ENCODE measurements around the gene ELFN2.
"Not testable (repeated sequence)": the region's sequence is repeated elsewhere in the genome, so short reads cannot be mapped to it uniquely, and the experiment has no call there.

Gene ELFN2

DNA sequence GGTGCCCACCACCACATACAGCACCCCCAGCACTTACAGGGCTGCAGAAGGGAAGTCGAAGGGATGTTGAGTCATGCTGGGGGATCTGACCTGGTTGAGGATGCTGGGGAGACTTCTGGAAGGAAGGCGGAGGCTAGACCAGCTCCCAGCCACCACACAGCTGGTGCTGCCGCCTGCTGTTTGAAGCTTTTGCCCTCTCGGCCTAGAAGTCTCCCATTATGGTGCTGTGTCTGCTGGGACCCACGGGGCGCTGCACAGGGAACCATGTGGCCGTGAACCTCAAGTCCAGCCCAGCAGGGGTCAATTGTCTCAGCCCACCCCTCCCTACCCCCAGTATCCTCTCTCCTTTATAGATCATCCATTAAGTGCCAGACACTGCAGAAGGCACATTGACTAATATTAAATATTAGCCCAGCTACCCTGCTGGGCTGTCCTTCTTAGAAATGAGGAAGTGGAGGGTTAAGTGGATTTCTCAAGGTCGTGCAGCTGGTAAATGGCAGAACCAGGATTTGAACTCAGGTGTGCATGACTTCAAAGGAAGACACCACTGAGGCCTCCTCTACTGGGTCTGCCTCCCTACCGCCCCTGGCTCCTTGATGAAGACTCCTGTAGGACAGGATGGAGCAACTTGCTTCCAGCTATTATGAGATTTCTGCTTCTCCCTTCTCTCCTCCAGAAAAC lies 95.3 kb downstream of the ELFN2 start:
- peak in 1 of 2 donors; percentile 23 for DNase-seq

DNA sequence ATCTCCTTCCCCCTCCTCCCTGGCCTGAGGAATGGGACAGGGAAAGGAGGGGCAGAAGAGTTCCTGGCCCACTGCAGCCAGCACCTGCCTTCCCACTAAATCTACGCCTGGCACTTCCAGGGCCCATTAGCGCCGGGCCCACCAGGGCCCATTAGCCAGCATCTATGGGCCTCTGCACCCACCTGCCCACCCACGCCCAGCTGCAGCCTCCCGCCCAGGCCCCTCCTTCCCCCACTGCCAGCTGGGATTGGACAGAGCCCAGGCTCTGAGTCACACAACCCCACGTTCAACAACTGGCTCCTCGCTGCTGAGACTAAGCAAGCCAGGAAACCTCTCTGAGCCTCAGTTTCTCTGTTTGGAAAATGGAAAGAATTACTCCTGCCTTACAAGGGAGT lies 96.2 kb downstream of the ELFN2 start:
- DNase-seq = no peak

DNA sequence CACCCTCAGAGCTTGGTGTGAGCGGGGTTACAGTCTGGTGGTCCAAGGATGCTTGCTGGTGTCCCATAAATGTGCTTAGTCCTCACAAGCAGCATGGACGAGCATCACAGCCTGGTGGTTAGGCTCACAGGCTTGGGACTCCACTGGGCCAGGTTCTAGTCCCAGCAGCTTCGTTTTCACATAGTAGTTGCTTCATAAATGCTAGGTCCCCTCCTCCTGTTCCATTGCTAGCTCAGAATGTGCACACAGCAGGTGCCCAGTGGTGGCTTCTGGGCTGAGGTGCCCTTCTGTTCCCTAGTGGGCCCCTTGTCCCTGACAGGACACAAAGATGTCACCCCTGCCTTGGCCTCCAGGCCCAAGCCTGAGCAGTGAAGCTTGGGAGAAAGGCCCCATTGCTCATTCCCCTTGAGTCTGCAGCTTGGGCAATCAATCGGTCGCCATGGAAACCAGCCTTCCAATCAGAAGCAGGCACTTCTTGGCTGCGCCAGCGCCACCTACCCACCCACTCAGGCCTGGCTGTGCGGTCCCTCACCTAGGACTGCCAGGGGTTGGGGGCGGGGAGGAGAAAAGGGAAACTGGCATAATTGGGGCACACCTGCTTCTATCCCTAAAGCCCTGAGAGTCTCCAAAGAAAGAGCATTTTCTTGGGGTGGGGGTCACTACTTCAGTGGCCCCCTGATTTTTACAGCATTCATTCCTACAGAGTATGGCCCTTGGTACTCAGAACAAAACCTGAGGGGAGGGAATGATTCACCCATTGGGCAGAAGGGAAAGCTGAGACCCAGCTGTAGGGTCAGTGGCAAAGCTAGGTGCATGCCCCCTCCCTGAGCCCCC lies 96.9 kb downstream of the ELFN2 start:
- DNase-seq = peak in 1 of 2 donors; percentile 37

DNA sequence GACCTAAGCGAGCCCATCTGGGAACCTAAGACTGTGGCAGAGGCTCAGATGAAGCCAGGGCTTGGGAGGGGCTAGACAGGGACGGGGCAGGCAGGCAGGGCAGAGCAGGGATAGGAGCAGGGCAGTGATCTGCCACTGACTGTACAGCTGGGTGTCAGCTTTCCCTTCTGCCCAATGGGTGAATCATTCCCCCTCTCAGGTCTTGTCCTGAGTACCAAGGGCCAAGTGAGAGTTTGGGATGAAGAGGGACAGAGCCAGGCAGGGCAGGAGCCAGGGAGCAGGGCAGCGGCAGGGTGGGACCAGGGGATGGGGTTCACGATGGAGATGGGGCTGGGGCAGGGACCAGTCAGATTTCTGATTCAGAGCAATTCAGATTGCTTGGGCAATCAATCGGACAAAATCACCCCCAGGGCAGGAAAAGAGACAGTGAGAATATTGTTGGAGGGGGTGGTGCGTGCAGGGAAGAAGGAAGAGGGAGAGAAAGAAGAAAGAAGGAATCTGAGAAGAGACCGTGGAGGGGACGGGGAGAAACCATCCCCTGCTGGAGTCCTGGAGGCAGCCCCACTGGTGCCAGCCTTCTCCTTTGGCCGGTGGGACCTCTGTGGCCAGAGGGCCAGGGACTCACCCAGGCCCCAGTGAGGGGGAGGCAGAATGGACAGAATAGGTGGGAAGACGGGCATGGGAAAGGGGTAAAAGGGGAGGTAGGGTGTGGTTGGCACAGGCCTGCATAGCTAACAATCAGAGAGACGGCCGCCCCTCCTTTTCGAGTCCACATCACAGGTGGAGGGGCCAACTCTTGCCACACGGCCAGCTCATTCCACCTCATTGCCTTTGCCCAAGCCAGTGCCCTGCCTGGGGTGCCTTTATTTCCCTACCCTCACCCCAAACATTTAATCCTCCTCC lies 97.8 kb downstream of the ELFN2 start:
- no peak for DNase-seq

DNA sequence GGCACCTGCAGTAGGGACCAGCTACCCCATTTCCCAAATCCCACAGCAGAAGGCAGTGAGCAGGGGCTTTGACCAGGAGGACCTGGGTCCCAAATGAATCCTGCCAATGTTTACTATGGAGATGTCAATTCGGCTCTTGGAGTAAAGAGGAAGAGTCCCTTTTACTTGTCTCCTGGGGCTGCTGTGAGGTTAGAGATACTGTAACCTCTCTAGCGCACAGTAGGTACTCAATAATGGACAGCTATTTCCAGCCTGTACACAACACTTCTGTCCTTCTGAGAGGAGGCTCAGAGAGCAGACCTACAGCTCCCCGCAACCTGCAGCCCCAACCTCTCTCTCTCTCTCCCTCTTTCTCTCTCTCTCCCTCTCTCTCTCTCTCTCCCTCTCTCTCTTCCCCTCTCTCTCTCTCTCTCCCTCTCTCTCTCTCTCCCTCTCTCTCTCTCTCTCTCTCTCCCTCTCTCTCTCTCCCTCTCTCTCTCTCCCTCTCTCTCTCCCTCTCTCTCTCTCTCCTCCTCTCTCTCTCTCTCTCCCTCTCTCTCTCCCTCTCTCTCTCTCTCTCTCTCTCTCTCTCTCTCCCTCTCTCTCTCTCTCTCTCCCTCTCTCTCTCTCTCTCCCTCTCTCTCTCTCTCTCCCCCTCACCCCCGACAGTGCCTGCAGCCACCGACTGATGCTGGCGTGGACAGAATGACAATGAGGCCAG lies 98.6 kb downstream of the ELFN2 start:
- not testable (repeated sequence) for DNase-seq

DNA sequence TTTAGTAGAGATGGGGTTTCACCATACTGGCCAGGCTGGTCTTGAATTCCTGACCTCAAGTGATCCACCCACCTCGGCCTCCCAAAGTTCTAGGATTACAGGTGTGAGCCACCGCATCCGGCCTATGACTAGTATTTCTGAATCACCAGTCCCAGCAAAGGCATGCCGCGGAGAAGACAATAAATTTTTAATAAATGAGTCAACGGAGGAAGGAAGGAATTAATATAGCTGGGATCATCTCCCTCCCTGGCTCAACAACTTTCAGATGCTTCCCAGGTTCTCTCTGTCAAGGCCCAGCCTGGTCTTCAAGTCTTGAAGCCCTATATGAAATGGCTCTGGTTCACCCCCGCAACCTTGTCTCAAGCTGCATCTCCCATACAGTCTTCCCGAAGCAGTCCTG lies 99.3 kb downstream of the ELFN2 start:
- DNase-seq = no peak

DNA sequence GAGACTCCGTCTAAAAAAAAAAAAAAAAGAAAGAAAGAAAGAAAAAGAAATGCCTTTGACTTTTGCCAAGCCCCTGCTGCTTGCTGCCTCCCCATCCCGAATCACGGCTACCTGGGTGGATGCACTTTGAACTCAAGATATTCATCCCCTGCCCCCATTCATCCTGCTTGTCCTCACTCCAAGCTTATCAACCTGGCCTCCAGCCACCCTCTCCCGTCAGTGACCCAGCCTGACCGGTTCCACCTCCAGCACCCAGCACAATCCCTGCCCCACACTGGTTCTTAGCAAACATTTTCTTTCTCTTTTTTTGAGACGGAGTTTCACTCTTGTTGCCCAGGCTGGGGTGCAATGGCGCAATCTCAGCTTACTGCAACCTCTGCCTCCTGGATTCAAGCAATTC lies 100.6 kb downstream of the ELFN2 start:
- no peak for DNase-seq

DNA sequence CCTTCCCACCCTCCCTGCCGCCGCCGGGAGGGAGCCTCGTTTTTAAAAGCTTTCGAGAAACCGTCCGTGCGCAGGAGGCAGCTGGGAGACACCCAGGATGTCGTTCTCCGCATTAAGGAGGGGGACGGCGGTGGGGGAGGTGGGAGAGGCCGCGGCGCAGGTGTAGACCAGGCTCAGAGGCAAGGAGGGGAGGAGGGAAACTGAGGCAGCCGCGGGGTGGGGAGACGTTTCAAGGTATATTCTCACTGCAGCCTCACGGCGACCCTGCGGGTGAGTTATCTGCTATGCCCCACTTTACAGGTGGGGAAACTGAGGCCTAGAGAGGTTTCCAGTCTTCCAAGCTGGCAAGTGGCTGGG lies 102.3 kb downstream of the ELFN2 start:
- DNase-seq = no peak

DNA sequence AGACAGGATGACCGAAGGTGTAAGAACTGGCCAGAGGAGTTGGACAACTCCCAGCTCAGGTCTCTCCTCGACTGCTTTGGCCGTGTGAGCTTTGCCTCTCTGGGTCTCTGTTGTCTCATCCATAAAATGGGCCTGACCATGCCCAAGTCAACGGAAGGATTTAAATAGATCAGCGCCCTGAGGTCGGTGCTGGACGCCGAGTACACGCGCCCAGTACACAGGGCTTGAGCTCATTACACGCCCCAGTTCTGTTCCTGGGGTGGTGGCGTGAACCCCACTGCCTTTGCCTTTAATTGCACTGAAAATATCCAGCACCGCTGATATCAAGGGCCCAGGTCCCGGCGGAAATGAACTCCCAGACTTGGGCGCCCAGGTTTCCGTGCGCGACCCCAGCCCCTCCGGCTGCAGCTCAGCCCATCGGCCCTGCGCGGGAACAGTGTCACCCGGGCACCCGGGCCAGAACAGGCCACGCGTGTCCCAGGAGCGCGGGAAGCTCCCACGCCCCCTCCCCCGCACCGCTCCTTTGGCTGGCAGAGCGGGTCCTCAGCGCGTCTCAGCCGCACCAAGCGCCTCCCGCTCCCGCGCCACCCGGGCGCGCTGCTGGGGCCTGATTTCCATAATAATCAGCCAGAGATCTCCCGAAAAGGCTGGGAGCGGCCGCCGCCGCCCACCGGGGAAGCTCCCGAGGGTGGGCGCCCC lies 102.8 kb downstream of the ELFN2 start:
- DNase-seq = no peak

DNA sequence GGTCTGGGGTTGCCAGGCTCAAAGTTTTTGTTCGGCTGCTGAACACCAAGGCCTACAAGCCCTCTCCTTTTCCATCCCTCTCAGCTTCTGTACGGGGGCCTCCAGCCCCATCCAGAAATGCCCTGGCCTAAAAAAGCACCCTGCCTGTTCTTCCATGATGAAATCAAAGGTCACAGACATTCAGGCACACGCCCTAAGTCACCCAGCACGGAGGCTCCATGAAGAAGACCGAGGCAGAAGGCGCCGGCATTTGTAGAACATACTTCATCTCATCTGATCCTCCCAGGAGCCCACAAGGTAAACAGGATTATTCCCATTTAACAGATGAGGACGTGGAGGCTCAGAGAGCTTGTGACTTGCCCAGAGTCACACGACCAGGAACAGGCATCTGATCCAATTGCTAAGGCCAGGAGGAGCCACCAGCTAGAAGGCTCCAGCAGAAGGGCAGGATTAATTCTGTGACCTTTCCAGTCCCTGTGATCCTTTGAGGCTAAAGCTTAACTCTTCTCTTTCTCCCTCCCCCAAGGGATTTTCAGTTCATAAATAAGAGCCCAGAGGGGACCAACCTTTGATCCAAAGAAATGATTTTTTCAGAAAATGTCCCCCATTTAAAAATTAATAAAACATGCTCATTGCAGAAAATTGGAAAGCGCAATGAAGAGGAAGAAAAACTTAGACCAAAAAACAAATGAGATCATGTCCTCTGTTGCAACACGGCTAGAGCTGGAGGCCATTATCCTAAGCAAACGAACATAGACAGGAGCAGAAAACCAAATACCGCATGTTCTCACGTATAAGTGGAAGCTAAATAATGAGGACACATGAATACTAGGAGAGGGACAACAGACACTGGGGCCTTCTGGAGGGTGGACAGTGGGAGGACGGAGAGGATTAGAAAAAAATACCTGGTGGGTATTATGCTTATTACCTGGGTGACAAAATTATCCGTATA lies 106.3 kb downstream of the ELFN2 start:
- peak; percentile 34 to 61 for DNase-seq

DNA sequence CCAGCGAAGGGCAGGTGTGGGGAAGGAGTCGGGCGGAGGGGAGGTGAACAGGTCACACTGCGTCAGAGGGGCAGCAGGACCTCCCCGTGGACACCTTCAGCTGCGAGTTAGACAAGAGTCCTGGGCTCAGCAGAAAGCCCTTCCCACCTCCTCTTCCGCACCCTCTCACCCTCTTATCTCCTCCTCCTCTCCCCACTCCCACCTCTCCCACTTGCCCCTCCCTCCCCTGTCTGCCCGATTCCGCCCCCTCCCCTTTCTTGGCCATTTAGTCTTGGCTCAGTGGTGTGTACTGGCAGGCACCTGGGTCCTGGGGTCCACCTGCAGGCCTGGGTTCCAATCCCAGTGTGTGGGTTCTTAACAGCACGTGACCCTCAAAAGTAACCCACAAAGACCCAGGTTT lies 107.8 kb downstream of the ELFN2 start:
- no peak for DNase-seq

DNA sequence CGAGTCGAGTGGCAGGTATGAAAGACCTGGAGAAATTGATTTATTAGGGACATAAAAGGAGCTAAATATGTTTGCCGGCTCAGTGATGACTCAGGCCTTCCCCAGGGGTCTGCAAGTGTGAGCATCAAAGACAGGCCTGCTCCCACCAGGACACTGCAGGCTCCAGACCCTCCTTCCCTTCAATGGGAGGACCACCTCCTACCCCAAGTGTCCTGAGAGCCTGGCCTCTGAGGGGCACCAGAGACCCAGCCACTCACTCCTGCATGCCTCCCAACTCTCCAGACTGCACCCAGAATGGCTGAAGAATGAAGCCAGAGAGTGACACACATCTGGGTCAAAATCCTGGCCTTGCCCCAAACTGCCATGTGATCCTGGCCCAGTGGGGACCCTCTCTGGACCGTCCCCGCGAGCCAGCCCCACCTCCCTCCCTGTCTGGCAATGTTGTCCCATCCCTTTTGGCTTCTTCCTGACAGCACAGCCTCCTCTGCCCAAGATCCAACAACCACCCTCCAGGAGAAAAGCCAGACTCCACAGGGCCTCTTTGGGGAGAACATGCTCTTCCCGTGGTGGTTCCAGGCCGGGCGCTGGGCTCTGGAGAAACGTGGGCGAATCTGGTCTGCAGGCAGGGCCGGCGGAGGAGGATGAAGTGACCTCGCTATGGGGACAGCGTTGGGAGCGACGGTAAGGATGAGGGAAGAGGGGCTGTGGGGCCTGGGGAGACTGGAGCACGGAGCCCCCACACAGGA lies 108.7 kb downstream of the ELFN2 start:
- no peak for DNase-seq

Data from inflammatory macrophage treated with lipopolysaccharide for 1 hour (primary cell).